Adrenal gland (tissue), 5 donors: ENCODE results near the gene STRN4.

Source experiments
- POLR2A ChIP-seq, 2 donors: fragments of 450-650 bp; IDR thresholded peaks; one replicate each; pipeline ENCODE4 v1.6.1; 2017; ENCODE audit warnings: antibody characterized with exemption in 2 of 2, mild to moderate bottlenecking in 2 of 2, moderate library complexity in 1 of 2
- TF ChIP-seq, protein P1 (sequence below), 6 experiments: fragments of 450-650 bp in 4 of 6; fragments of 200-600 bp in 2 of 6; sonication (generic) in 1 of 6; IDR thresholded peaks; 1 replicate in 5 of 6; 2 replicates in 1 of 6; pipeline versions ENCODE4 v1.5.1 to v1.8.0; 2016 to 2021; ENCODE audit warnings: antibody characterized with exemption in 6 of 6, mild to moderate bottlenecking in 2 of 6, moderate library complexity in 1 of 6
- donor health status: DM: no; HTN: no; CAD: no.

DNA sequence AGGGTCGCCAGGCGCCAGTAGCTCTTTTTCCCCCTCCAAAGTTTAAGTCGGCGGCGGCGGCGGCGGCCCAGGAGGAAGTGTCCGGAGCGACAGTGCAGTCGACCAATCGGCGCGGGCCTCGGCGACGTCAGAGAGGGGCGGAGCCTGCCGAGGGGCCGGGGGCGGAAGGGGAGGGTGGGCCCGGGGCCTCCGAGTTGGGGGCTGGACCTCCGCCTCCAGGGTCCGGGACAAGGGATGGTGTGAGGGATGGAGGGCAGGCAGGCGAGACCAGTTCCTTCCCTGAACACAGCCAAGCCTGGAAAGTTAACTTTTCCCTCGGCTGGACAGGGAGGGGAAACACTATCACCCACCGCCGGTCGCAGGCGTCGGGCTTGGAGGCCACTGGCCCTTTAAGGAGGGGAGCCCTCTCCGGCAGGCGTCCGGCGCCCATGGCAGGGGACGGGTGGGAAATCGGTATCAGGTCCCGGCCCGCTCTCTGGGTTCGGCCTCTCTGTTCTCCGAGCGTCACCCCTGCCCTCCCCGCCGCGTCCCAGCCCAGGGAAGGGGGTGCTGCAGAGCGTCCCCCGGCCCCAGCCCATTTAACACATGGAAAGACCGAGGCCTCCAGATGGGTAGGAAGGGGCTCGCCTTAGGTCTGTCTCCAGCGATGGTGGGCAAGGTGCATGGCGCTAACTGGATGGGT, 29.1 kb downstream of the STRN4 start, which contains the start of gene PRKD2:
- TF ChIP-seq, protein P1, sequence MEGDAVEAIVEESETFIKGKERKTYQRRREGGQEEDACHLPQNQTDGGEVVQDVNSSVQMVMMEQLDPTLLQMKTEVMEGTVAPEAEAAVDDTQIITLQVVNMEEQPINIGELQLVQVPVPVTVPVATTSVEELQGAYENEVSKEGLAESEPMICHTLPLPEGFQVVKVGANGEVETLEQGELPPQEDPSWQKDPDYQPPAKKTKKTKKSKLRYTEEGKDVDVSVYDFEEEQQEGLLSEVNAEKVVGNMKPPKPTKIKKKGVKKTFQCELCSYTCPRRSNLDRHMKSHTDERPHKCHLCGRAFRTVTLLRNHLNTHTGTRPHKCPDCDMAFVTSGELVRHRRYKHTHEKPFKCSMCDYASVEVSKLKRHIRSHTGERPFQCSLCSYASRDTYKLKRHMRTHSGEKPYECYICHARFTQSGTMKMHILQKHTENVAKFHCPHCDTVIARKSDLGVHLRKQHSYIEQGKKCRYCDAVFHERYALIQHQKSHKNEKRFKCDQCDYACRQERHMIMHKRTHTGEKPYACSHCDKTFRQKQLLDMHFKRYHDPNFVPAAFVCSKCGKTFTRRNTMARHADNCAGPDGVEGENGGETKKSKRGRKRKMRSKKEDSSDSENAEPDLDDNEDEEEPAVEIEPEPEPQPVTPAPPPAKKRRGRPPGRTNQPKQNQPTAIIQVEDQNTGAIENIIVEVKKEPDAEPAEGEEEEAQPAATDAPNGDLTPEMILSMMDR (IDR thresholded peaks at IDR 0.05): no peak
- TF ChIP-seq POLR2A (IDR thresholded peaks at IDR 0.05): no peak
